Panc1 (cell line): ENCODE measurements around the gene AFF2. TPM values are rescaled to one million over a fixed set of nuclear protein-coding genes. Genes with fewer than 3 reads are reported as not detected.

Experiments used
- ATAC-seq: fragments of 200-7000 bp; cut with Tn5 transposase; 2 replicates; pipeline ENCODE4 v1.9.1; 2020; ENCODE audit warnings: mild to moderate bottlenecking, moderate library complexity
- BruUV-seq: library from RNA; stranded (reverse); fragments of 400-500 nt; replicated peaks from 2 replicates; lab custom pipeline; 2021; lab: Mats Ljungman, UMichigan
- CTCF ChIA-PET: fragments of 300-600 bp; sonication (Branson Sonifier 250); formaldehyde crosslinking; loops from one replicate; lab custom pipeline; 2022; ENCODE audit warnings: antibody characterized with exemption; lab: Charles Lee
- POLR2A ChIA-PET: fragments of 300-600 bp; sonication (Branson Sonifier 250); formaldehyde crosslinking; loops from one replicate; lab custom pipeline; 2022; ENCODE audit warnings: antibody characterized with exemption; lab: Charles Lee
- DNase-seq: peaks from one replicate; pipeline ENCODE4 v3.0.0-alpha.2; 2010; ENCODE audit warnings: low read depth, low spot score
- H3K27ac ChIP-seq: 2 replicates; pipeline ENCODE4 v1.5.1; 2011; ENCODE audit warnings: mild to moderate bottlenecking, low read length, inconsistent platforms
- H3K27me3 ChIP-seq: fragments of 200-500 bp; sonication (Bioruptor generic); 2 replicates; pipeline ENCODE4 v1.6.0; 2014; ENCODE audit warnings: low read length, inconsistent platforms; ENCODE audit not compliant: control insufficient read depth, insufficient read depth
- H3K36me3 ChIP-seq: fragments of 200-500 bp; sonication (Bioruptor generic); 2 replicates; pipeline ENCODE4 v1.5.1; 2014; ENCODE audit warnings: inconsistent platforms, mild to moderate bottlenecking, low read length, moderate library complexity; ENCODE audit not compliant: control insufficient read depth, insufficient read depth
- H3K4me1 ChIP-seq: 2 replicates; pipeline ENCODE4 v1.5.1; 2011; ENCODE audit warnings: inconsistent platforms, mild to moderate bottlenecking, low read length, moderate library complexity; ENCODE audit not compliant: control insufficient read depth, insufficient read depth
- H3K4me3 ChIP-seq, 2 experiments: 2 replicates each; pipeline ENCODE4 v1.5.1; 2011 to 2012; ENCODE audit warnings: low read depth in 2 of 2, low read length in 2 of 2, mild to moderate bottlenecking in 2 of 2, inconsistent platforms in 1 of 2, moderate library complexity in 1 of 2
- H3K9me3 ChIP-seq: fragments of 200-500 bp; sonication (Bioruptor generic); 2 replicates; pipeline ENCODE4 v1.5.1; 2014; ENCODE audit warnings: low read depth, mild to moderate bottlenecking, inconsistent platforms, low read length, moderate library complexity; ENCODE audit not compliant: control insufficient read depth, insufficient read depth
- CTCF ChIP-seq: fragments of 450-650 bp; IDR thresholded peaks from 2 replicates; pipeline ENCODE4 v1.5.1; 2017; ENCODE audit warnings: mild to moderate bottlenecking
- POLR2AphosphoS5 ChIP-seq: IDR thresholded peaks from 2 replicates; pipeline ENCODE4 v1.6.1; 2012; ENCODE audit warnings: mild to moderate bottlenecking, low read depth, low read length, moderate library complexity
- REST ChIP-seq, 2 experiments: IDR thresholded peaks; 2 replicates each; pipeline ENCODE4 v1.6.1; 2011 to 2012; ENCODE audit warnings: low read depth in 2 of 2, control low read depth in 1 of 2, low read length in 1 of 2, mild to moderate bottlenecking in 1 of 2, moderate library complexity in 1 of 2; ENCODE audit not compliant: insufficient read depth in 1 of 2
- SIN3A ChIP-seq: IDR thresholded peaks from 2 replicates; pipeline ENCODE4 v1.6.1; 2012; ENCODE audit warnings: low read depth, mild to moderate bottlenecking, low read length, moderate library complexity, borderline replicate concordance; ENCODE audit not compliant: insufficient read depth
- TCF7L2 ChIP-seq: IDR thresholded peaks from 2 replicates; pipeline ENCODE4 v1.6.1; 2011; ENCODE audit warnings: mild to moderate bottlenecking, low read depth, low read length, inconsistent platforms
- in situ Hi-C: cut with HindIII; loops from 2 replicates; pipeline ENCODE4 v1.10.0; 2016; ENCODE audit warnings: low sequenced_read_pairs, low pct_unique_long_range_greater_than_20kb
- intact Hi-C: fragments of 100-400 bp; cut with micrococcal nuclease; formaldehyde crosslinking; loops from one replicate; pipeline ENCODE4 v1.10.0; 2022; ENCODE audit not compliant: unreplicated experiment
- total RNA-seq: library from RNA; stranded (reverse); gene quantifications from one replicate; pipeline ENCODE4 v1.2.1, GENCODE V29; 2021; ENCODE audit not compliant: unreplicated experiment

The AFF2 gene
- total RNA-seq, 1 experiment from 2014 or later: 0.05 TPM

GRCh38 chrX:148784856-148785255, 284.4 kb downstream of the AFF2 start:
- Histone ChIP-seq H3K4me1 (no peaks in the 10 kb centered on the region), H3K9me3 (no peaks in the 10 kb centered on the region), H3K27ac (no peak overlapping the region), H3K4me3 (no peak overlapping the region), H3K27me3 (no peaks in the 10 kb centered on the region), H3K36me3 (no peaks in the 10 kb centered on the region)
- ATAC-seq: no peak
- in situ Hi-C loops (no loop called here), intact Hi-C loops (no loop called here)
- DNase-seq: no peak
- POLR2A ChIA-PET: no interaction called here
- no peak for TF ChIP-seq POLR2AphosphoS5
- TF ChIP-seq CTCF: no peak
- TF ChIP-seq REST (IDR thresholded peaks at IDR 0.05; ENCODE audit: insufficient read depth in 1 of 2, low read depth in 2 of 2, low read length in 1 of 2): no peak
- no peak for TF ChIP-seq TCF7L2
- TF ChIP-seq SIN3A: no peak
- no TSS peak for BruUV-seq
- CTCF ChIA-PET: no interaction called here

- ChIA-PET POLR2A (no interaction called here), CTCF (no interaction called here)
- no peaks in the 10 kb centered on the region for H3K4me1 ChIP-seq
- no peak for TF ChIP-seq POLR2AphosphoS5
- no peak for TF ChIP-seq SIN3A
- no peak for TF ChIP-seq CTCF
- no peak for TF ChIP-seq TCF7L2
- no peak for TF ChIP-seq REST (IDR thresholded peaks at IDR 0.05; ENCODE audit: insufficient read depth in 1 of 2, low read depth in 2 of 2, low read length in 1 of 2)
- no TSS peak for BruUV-seq
- H3K36me3 ChIP-seq: no peaks in the 10 kb centered on the region
- ATAC-seq: no peak
- no peak overlapping the region for H3K4me3 ChIP-seq
- no peak overlapping the region for H3K27ac ChIP-seq
- intact Hi-C loops: no loop called here
- H3K9me3 ChIP-seq: no peaks in the 10 kb centered on the region
- DNase-seq: no peak
- in situ Hi-C loops: no loop called here
- no peaks in the 10 kb centered on the region for H3K27me3 ChIP-seq
These were observed 284.8 kb downstream of the AFF2 start for GRCh38 chrX:148785256-148785655.
